HUDEP-2 (cell line): ENCODE measurements around the gene STK24.
"Not testable (repeated sequence)": the region's sequence is repeated elsewhere in the genome, so short reads cannot be mapped to it uniquely, and the experiment has no call there.

Source experiments
- DNase-seq, 76 experiments: peaks; one replicate each; lab custom pipeline; 2025; ENCODE audit not compliant: unreplicated experiment in 76 of 76; lab: John Stamatoyannopoulos, UW

STK24 gene

GRCh38 chr13:98420554-98421175 lies 156.2 kb downstream of the STK24 start:
- no peak for DNase-seq

GRCh38 chr13:98419786-98420553 lies 156.9 kb downstream of the STK24 start:
- DNase-seq, result no peak

GRCh38 chr13:98416408-98416807 lies 160.5 kb downstream of the STK24 start:
- no peak for DNase-seq

GRCh38 chr13:98415326-98416070 lies 161.4 kb downstream of the STK24 start:
- no peak for DNase-seq

GRCh38 chr13:98413796-98414195 lies 163.1 kb downstream of the STK24 start:
- no peak for DNase-seq

- not testable (repeated sequence) for DNase-seq
These were observed 163.6 kb downstream of the STK24 start for GRCh38 chr13:98413278-98413677.

GRCh38 chr13:98411617-98412265 lies 165.2 kb downstream of the STK24 start:
- DNase-seq, result no peak

- DNase-seq, result no peak
These were observed 165.9 kb downstream of the STK24 start for GRCh38 chr13:98411013-98411412.

GRCh38 chr13:98410612-98411011 lies 166.3 kb downstream of the STK24 start:
- no peak for DNase-seq

GRCh38 chr13:98409281-98409680 lies 167.6 kb downstream of the STK24 start:
- DNase-seq, result no peak

- no peak for DNase-seq
These were observed 169.3 kb downstream of the STK24 start for GRCh38 chr13:98407575-98407974.

GRCh38 chr13:98406971-98407370 lies 169.9 kb downstream of the STK24 start:
- DNase-seq, result no peak

GRCh38 chr13:98406427-98406826 lies 170.5 kb downstream of the STK24 start:
- DNase-seq, result no peak

GRCh38 chr13:98405690-98406344 lies 171.1 kb downstream of the STK24 start:
- DNase-seq, result no peak

- DNase-seq, result no peak
These were observed 171.8 kb downstream of the STK24 start for GRCh38 chr13:98405107-98405571.

GRCh38 chr13:98403076-98403475 lies 173.8 kb downstream of the STK24 start:
- no peak for DNase-seq

GRCh38 chr13:98401934-98402333 lies 175.0 kb downstream of the STK24 start:
- DNase-seq, result no peak

- no peak for DNase-seq
These were observed 177.2 kb downstream of the STK24 start for GRCh38 chr13:98399756-98400155.

- no peak for DNase-seq
These were observed 178.3 kb downstream of the STK24 start for GRCh38 chr13:98398581-98398980.

GRCh38 chr13:98397861-98398260 lies 179.0 kb downstream of the STK24 start:
- no peak for DNase-seq

- DNase-seq, result no peak
These were observed 179.7 kb downstream of the STK24 start for GRCh38 chr13:98397221-98397620.
